HG02938 (cell line): ENCODE measurements around the gene CCDC85A.

Source experiments
- ATAC-seq: cut with Tn5 transposase; IDR thresholded peaks from one replicate; pipeline ENCODE4 v1.9.1; 2021; ENCODE audit warnings: mild to moderate bottlenecking, moderate library complexity; ENCODE audit not compliant: unreplicated experiment

CCDC85A gene

DNA sequence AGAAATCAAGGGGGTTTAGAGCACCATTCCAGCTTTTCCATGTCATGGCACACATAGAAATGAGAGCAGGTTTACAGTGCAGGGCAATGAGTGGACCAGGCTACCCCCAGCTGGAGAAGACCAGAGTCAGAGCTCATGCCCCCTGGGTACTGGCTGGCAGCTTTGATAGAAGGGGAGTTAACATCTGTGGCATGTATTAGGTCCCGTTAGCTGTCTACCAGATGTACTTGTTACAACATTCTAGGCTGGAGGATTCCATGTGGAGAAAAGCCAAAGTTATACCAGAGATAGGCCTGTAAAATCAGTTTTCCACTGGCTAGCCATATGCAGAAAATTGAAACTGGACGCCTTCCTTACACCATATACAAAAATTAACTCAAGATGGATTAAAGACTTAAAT, 109.2 kb downstream of the CCDC85A start:
- no peak for ATAC-seq

- no peak for ATAC-seq
Measured at GRCh38 chr2:56295666-56296065, 111.9 kb downstream of the CCDC85A start.

DNA sequence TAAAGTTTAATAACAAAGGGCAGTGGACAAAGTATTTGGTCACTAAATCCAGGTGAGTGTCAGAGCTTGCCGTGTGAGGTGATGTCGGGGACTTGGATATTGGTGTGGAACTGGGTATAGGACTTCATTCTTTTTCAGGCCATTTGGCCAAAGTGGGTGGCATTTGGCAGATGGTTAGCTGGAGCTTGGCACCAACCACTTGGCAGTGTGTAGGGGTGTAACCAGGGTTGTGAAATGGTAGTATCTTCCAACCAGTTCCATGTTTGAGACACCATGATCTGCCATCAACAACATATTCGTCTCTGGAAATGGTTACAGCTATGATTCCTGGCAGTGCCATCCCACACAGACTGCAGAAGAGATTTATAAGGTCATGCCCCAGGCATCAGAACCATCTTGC, 113.9 kb downstream of the CCDC85A start:
- ATAC-seq, result no peak

GRCh38 chr2:56299171-56299691, 115.4 kb downstream of the CCDC85A start:
- ATAC-seq, result no peak

GRCh38 chr2:56309626-56310170, 125.9 kb downstream of the CCDC85A start:
- no peak for ATAC-seq

DNA sequence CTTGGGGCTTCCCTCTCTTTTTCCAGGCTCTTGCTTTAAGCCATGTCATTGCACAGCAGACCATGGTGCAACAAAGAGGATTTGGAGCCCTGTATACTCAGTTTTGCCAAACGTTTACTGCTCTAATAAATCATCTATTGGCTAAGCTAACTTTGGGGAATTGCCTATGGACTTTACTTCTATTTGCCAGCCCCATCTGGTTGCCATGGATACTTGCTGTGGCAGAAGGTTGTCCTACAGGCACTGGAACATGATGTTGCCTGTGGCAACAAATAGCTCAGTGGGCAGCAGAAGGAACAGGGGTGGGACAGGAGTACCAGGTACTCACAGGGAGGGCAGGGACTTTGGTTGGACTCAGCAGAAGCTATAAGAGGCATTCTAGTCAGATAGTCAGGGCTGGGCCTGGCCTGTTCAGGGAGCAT, 129.7 kb downstream of the CCDC85A start:
- no peak for ATAC-seq

- ATAC-seq, result no peak
Measured at GRCh38 chr2:56314371-56314770, 130.6 kb downstream of the CCDC85A start.

- no peak for ATAC-seq
Measured at GRCh38 chr2:56314796-56315195, 131.0 kb downstream of the CCDC85A start.

- ATAC-seq, result no peak
Measured at GRCh38 chr2:56315376-56315775, 131.6 kb downstream of the CCDC85A start.

- ATAC-seq, result no peak
Measured at GRCh38 chr2:56316011-56316410, 132.2 kb downstream of the CCDC85A start.

DNA sequence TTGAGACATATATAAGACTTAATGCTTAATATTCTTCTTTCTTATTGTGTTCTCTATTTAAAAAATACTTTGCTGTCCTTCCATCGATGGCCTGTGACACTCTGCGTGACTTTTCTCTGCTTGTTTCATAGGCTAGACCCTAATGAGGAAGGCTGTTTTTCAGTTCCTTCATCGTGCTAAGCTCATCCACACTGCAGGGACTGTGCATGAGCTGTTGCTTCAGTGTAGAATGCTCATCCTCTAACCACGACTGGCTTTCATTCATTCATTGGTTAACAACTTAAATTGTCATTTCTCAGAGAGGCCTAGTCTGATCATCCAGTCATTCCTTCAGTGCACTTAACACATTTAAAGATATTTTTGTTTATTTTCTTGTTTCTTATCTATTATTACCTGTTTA, 134.4 kb downstream of the CCDC85A start:
- ATAC-seq, result no peak

GRCh38 chr2:56325661-56326345, 142.0 kb downstream of the CCDC85A start:
- no peak for ATAC-seq

DNA sequence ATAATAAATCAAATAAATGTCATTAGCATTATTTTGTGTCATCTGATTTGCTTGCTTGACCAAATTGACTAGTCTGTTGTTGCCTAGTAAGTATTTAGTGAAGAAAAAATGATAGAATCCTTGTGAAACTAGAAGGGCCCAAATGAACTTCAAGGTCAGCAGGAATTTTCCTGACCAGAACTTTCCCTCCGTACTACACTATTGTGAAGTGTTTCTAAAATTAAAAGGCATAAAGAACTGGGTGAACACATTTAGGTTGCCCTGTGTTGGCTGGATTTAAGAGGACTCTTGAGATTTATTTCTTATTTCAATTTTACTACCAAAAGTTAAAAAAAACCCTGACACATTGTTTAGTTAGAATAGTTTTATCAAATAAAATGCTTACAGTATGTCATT, 142.6 kb downstream of the CCDC85A start:
- ATAC-seq, result no peak

DNA sequence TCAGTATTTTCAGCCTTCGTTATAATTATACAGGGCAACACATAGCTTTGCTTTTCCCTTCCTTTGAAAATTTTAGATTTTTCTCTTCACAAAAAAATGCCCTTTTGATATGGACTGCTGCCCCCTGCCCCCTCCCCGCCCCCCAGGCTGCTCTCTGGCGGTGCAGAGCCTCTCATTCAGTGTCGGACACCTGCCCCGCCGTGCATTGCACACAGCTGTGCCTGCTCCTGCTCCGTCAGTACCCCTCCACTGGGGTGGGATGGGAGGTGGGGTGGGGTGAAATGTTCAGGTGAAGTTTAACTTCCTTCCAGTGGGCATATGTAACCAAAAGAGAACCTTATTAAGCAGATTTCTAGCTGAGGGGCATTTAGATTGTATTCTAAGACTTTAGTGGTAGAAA, 148.0 kb downstream of the CCDC85A start:
- ATAC-seq, result no peak

- no peak for ATAC-seq
Measured at GRCh38 chr2:56333812-56334485, 150.2 kb downstream of the CCDC85A start.

- ATAC-seq, result no peak
Measured at GRCh38 chr2:56334622-56335021, 150.8 kb downstream of the CCDC85A start.

- no peak for ATAC-seq
Measured at GRCh38 chr2:56335101-56335500, 151.3 kb downstream of the CCDC85A start.

GRCh38 chr2:56337342-56337741, 153.6 kb downstream of the CCDC85A start:
- ATAC-seq, result no peak

DNA sequence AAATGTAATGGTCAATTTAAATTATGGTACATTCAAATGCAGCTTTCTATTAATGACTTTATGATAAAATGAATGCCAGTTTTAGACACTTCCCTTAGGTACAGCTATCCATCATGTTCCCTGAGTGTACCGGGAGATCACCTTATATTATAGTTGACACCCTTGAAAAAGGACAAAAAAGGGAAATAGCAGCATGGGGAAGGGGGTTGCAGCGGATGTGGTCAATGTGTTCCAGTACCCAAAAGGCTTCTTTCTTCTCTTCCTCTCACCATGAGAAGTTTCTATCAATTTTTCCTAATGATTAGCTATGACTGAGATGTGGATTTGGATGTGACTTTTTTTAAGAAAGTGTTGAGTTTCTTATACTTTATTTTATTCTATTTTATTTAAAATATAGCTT, 154.4 kb downstream of the CCDC85A start:
- ATAC-seq, result no peak

DNA sequence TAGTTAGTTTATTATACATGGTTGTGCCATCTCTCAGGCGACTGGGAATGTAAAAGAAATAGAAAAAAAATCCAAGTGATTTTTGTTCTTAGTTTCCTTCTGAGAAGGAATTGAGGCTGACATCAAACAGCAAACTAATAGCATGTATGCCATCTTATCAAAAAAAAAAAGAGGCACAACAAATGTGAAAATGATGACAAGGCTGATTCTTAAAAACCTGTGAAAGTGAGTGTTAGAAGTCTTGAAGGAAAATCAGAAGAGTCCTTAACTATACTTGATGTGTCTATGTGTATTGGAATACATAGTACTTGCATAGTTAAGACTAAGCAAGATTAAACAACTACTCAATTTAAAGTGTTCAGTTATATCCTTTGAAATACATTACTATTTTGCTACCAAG, 161.0 kb downstream of the CCDC85A start:
- no peak for ATAC-seq

- ATAC-seq, result no peak
Measured at GRCh38 chr2:56347881-56348280, 164.1 kb downstream of the CCDC85A start.
